Measurements from ENCODE around the gene ABCA13. TPM values are rescaled to one million over a fixed set of nuclear protein-coding genes. Genes with fewer than 3 reads are reported as not detected.

The ABCA13 gene
- total RNA-seq, 2 donors from 2014 or later: not detected

DNA sequence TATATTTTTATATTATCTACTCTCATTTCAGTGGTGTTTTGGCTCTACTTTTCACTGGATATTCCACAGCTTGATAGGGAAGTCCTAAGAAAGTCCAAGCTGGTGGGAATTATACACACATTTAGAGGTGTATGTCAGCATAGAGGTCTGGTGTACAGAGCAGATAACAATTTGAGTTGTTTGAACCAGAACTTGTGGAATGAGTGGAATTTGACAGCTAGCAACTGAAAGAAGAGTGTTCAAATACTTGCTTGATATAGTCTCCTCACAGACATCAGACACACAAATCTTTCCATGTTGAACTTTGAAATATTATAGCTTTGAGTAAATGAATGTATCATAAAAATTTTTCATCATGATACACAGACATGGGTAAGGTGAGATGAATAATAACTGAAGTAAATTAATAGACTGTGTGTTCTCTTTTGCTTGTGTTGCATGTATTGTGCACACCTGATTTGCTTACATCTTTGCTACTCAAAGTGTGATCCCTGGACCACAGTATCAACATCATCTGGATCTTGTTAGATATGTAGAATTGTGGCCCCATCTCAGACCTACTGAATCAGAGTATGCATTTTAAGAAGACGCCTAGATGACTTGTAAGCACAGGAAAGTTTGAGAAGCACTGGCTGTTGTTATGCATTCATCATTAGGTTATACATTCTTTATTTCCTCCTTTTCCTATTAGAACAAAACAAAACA is 91.5 kb downstream of the ABCA13 start:
- Mint-ChIP-seq H3K4me1 (no peaks in the 10 kb centered on the region), H3K27me3 (peaks cover 5% of the 10 kb centered on the region), H3K36me3 (ENCODE audit: low read depth) (no peaks in the 10 kb centered on the region), H3K4me3 (no peak overlapping the region), H3K27ac (no peak overlapping the region)
- ATAC-seq (no peak), DNase-seq (no peak)
- no peaks in the 10 kb centered on the region for H3K9me3 ChIP-seq (ENCODE audit: control insufficient read depth, low read length, poor library complexity, severe bottlenecking)

DNA sequence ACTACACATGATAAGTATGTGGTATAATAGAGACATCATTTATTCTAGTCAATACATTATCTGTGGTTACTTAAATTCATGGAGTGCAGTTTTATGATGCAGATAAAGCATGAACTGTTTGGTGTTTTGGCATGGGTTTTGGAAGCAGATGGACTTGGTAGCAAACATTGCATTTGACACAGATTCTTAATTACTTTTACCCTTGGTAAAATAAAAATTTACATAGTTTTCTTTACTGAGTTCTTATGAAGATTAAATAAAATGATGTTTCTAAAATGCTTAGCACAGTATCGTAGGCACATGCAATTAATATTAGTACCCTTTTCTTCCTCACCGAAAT is 92.0 kb downstream of the ABCA13 start:
- no peaks in the 10 kb centered on the region for H3K4me1 Mint-ChIP-seq
- no peak overlapping the region for H3K27ac Mint-ChIP-seq
- DNase-seq (no peak), ATAC-seq (no peak)
- H3K4me3 Mint-ChIP-seq: no peak overlapping the region
- H3K9me3 ChIP-seq (ENCODE audit: control insufficient read depth, low read length, poor library complexity, severe bottlenecking): no peaks in the 10 kb centered on the region
- peaks cover 6% of the 10 kb centered on the region for H3K27me3 Mint-ChIP-seq
- no peaks in the 10 kb centered on the region for H3K36me3 Mint-ChIP-seq (ENCODE audit: low read depth)

DNA sequence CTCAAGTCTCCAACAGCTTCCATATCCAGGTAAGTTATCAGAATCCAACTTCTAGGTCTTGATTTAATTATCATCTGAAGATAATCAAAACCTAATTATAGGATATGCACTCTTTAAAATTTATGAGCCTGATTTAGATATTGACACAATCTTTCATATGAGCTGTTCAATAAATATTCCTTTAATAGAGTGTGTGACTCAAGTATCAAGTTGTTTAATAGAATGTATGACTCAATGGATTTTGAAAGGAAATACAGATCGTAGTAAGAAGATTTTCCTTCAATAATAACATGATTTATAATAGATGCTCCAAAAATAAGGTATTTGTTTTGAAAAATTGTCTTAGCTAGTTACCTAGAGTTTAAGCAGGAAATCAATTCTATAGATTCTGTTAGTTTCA is 97.8 kb downstream of the ABCA13 start:
- no peaks in the 10 kb centered on the region for H3K9me3 ChIP-seq (ENCODE audit: control insufficient read depth, low read length, poor library complexity, severe bottlenecking)
- Mint-ChIP-seq H3K27me3 (peaks cover 13% of the 10 kb centered on the region), H3K27ac (no peak overlapping the region), H3K36me3 (ENCODE audit: low read depth) (no peaks in the 10 kb centered on the region), H3K4me3 (no peak overlapping the region), H3K4me1 (no peaks in the 10 kb centered on the region)
- DNase-seq (no peak), ATAC-seq (no peak)

DNA sequence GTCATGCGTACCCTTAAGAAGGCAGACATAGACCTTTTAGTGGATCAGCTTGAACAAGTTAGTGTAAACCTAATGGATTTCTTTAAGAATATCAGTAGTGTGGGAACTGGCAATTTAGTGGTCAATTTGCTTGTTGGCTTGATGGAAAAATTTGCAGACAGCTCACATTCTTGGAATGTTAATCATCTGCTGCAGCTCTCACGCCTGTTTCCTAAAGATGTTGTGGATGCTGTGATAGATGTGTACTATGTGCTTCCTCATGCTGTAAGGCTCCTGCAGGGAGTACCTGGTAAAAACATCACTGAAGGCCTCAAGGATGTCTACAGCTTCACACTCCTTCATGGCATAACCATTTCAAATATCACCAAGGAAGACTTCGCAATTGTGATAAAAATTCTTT is 103.4 kb downstream of the ABCA13 start:
- H3K27me3 Mint-ChIP-seq: peaks cover 9% of the 10 kb centered on the region
- no peaks in the 10 kb centered on the region for H3K9me3 ChIP-seq (ENCODE audit: control insufficient read depth, low read length, poor library complexity, severe bottlenecking)
- no peak overlapping the region for H3K4me3 Mint-ChIP-seq
- ATAC-seq: no peak
- DNase-seq: no peak
- no peaks in the 10 kb centered on the region for H3K4me1 Mint-ChIP-seq
- H3K36me3 Mint-ChIP-seq (ENCODE audit: low read depth): no peaks in the 10 kb centered on the region
- no peak overlapping the region for H3K27ac Mint-ChIP-seq

DNA sequence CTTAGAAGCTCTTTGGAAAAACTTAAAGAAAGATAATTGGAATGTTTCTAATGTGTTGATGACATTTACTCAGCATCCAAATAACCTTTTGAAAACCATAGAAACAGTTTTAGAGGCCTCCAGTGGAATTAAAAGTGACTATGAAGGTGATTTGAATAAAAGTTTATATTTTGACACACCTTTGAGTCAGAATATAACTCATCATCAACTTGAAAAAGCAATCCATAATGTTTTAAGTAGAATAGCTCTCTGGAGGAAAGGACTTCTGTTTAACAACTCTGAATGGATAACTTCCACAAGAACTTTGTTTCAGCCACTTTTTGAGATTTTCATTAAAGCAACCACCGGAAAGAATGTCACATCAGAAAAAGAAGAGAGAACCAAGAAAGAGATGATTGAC is 108.2 kb downstream of the ABCA13 start:
- no peak overlapping the region for H3K4me3 Mint-ChIP-seq
- DNase-seq: no peak
- no peaks in the 10 kb centered on the region for H3K4me1 Mint-ChIP-seq
- H3K36me3 Mint-ChIP-seq (ENCODE audit: low read depth): no peaks in the 10 kb centered on the region
- no peak for ATAC-seq
- H3K27ac Mint-ChIP-seq: no peak overlapping the region
- no peaks in the 10 kb centered on the region for H3K9me3 ChIP-seq (ENCODE audit: control insufficient read depth, low read length, poor library complexity, severe bottlenecking)
- H3K27me3 Mint-ChIP-seq: peaks cover 23% of the 10 kb centered on the region

DNA sequence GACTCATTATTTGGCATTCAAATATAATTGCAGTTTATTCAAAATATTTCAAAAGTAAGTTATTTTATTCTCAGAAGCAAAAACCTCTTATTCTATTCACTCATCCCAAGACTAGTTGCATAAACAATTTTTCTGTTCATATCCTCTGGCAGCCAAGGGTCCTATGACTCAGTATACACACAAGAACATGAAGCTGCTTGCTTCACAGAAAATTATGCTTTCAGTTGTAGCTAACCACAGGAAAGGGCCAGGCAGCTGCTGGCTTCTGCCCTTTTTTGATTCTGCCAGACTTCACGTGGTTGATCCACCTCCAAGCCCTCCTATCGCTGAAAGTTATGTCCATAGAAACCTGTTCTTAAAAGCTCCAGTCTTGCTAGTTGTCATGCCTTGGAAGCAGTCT is 108.8 kb downstream of the ABCA13 start:
- Mint-ChIP-seq H3K4me1 (no peaks in the 10 kb centered on the region), H3K27me3 (peaks cover 23% of the 10 kb centered on the region), H3K36me3 (ENCODE audit: low read depth) (no peaks in the 10 kb centered on the region), H3K4me3 (no peak overlapping the region), H3K27ac (no peak overlapping the region)
- no peak for ATAC-seq
- DNase-seq: no peak
- no peaks in the 10 kb centered on the region for H3K9me3 ChIP-seq (ENCODE audit: control insufficient read depth, low read length, poor library complexity, severe bottlenecking)

DNA sequence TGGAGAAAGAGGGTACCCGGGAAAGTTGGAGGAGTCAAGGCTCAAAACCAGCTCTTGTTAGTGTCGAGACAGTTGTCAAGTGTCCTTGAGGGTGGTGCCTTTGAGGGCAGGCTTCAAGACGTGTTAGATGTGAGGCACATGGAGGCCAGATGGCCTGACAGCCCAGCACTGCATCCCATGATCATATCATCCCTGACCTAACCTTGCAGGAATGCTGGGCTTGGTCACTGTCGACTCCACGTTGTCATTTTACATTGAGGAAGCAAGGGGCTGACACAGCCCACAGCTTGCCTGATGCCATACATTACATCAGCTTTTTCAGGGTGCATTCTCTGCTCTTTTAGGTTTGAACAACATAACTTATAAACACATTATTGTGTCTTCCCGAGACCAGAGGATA is 114.1 kb downstream of the ABCA13 start:
- no peaks in the 10 kb centered on the region for H3K9me3 ChIP-seq (ENCODE audit: control insufficient read depth, low read length, poor library complexity, severe bottlenecking)
- H3K4me1 Mint-ChIP-seq: no peaks in the 10 kb centered on the region
- no peaks in the 10 kb centered on the region for H3K36me3 Mint-ChIP-seq (ENCODE audit: low read depth)
- DNase-seq: no peak
- no peak for ATAC-seq
- H3K27me3 Mint-ChIP-seq: peaks cover 29% of the 10 kb centered on the region
- no peak overlapping the region for H3K4me3 Mint-ChIP-seq
- H3K27ac Mint-ChIP-seq: no peak overlapping the region

DNA sequence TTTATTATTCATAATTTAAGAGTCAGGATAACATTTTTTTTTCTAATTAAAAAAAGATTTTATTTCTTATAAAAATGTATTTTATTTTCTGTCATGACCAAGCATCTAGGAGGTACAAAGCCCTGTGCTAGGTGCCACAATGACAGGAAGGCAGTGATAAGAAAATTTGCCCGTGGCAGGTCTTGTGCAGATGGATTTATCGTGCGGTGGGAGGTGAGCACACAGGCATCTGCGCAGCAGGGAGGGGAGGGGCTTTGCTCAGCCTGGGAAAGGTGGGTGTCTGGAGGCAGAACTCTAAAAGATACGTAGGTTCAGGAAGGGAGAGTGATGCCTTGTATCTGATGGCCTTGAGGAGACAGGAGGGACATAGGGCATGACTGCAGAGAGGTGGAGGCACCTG is 115.6 kb downstream of the ABCA13 start:
- H3K4me1 Mint-ChIP-seq: no peaks in the 10 kb centered on the region
- DNase-seq (no peak), ATAC-seq (no peak)
- H3K9me3 ChIP-seq (ENCODE audit: control insufficient read depth, low read length, poor library complexity, severe bottlenecking): no peaks in the 10 kb centered on the region
- H3K27me3 Mint-ChIP-seq: peaks cover 21% of the 10 kb centered on the region
- H3K27ac Mint-ChIP-seq: no peak overlapping the region
- no peak overlapping the region for H3K4me3 Mint-ChIP-seq
- no peaks in the 10 kb centered on the region for H3K36me3 Mint-ChIP-seq (ENCODE audit: low read depth)

DNA sequence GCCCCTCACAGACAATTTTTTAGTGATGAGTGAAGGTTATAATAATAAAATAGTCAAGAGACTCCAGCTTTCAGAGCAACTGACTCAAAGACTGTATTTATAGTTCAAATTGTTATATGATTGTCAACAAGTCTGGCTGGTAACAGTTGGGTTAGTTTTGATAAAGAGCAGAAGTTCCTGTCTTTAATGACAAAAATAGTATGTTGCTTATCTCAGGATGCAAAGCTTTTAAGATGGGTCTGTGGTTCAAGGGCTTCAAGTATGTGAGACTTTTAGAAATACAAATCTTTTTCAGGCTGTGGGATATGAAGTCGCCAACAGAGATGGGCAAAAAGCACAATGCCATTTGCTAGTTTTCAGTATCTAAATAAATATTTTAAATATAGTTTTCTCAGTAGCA is 118.4 kb downstream of the ABCA13 start:
- no peak for DNase-seq
- Mint-ChIP-seq H3K36me3 (ENCODE audit: low read depth) (no peaks in the 10 kb centered on the region), H3K27ac (no peak overlapping the region), H3K27me3 (peaks cover 19% of the 10 kb centered on the region), H3K4me1 (no peaks in the 10 kb centered on the region), H3K4me3 (no peak overlapping the region)
- no peaks in the 10 kb centered on the region for H3K9me3 ChIP-seq (ENCODE audit: control insufficient read depth, low read length, poor library complexity, severe bottlenecking)
- ATAC-seq: no peak

DNA sequence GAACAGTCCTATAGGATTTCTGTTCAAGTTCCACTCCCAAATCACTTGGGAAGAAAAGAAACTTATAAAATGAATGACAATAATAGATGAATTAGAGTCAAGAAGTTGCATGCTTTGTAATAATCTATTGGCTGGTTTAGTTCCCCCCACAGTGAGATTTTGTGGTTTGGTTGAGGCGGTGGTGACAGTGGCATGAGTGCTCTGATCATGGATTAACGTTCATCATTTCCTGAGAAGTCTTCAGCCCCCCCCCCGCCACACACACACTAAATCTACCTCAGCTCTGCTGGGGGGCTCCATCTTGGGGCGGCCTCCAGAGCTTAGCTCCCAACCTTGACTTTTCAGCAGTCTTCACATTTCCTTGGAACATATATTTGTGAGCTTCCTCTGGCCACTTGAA is 121.7 kb downstream of the ABCA13 start:
- DNase-seq: no peak
- Mint-ChIP-seq H3K27ac (no peak overlapping the region), H3K36me3 (ENCODE audit: low read depth) (no peaks in the 10 kb centered on the region), H3K27me3 (peaks cover 11% of the 10 kb centered on the region), H3K4me3 (no peak overlapping the region), H3K4me1 (no peaks in the 10 kb centered on the region)
- H3K9me3 ChIP-seq (ENCODE audit: control insufficient read depth, low read length, poor library complexity, severe bottlenecking): no peaks in the 10 kb centered on the region
- no peak for ATAC-seq

DNA sequence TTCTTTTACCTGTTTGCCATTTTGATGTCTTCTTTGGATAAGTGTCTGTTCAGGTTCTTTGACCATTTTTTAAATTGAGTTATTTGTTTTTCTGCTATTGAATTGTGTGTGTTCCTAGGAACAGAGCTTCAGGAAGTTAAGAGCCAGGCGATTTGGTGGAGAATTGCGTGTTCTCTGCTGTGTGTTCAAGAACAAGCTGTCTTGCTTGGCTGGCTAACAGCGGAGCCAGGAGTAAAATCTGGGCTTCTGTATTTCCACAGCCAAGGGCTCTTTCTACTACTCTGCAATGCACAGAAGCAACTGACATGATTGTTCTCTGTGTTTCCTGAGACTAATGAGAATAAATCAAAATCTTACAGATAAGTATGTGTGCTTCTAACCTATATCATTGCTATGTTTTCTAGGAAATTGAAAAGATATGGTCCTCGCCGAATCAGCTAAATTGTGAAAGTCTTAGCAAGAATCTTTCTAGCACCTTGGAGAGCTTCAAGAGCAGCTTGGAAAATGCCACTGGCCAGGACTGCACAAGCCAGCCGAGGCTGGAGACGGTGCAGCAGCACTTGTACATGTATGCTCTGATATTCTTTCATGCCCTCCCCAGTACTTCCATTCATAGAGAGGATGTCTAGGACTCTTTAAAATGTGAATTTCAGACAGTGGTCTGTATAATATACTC is 124.2 kb downstream of the ABCA13 start:
- H3K27ac Mint-ChIP-seq: no peak overlapping the region
- no peaks in the 10 kb centered on the region for H3K9me3 ChIP-seq (ENCODE audit: control insufficient read depth, low read length, poor library complexity, severe bottlenecking)
- no peaks in the 10 kb centered on the region for H3K4me1 Mint-ChIP-seq
- ATAC-seq (no peak), DNase-seq (no peak)
- peaks cover 22% of the 10 kb centered on the region for H3K27me3 Mint-ChIP-seq
- no peaks in the 10 kb centered on the region for H3K36me3 Mint-ChIP-seq (ENCODE audit: low read depth)
- H3K4me3 Mint-ChIP-seq: no peak overlapping the region

DNA sequence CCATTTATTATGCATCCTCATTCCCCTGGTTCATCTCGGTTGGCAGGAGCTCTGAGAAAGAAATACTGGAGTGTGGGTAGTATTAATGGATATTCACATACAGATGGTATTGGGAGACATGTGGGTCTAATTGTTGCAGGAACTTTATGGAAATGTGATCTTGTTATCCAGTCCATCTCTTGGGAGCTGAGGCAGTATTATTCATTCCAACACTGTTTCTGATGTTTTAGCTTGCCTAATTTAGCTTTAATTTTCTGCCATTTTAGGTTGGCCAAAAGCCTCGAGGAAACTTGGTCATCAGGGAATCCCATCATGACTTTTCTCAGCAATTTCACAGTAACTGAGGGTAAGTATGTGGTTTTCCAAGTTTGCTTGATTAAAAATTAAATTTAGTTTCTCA is 125.7 kb downstream of the ABCA13 start:
- peaks cover 32% of the 10 kb centered on the region for H3K27me3 Mint-ChIP-seq
- no peaks in the 10 kb centered on the region for H3K4me1 Mint-ChIP-seq
- no peak for ATAC-seq
- no peak for DNase-seq
- H3K27ac Mint-ChIP-seq: no peak overlapping the region
- no peaks in the 10 kb centered on the region for H3K9me3 ChIP-seq (ENCODE audit: control insufficient read depth, low read length, poor library complexity, severe bottlenecking)
- H3K4me3 Mint-ChIP-seq: no peak overlapping the region
- H3K36me3 Mint-ChIP-seq (ENCODE audit: low read depth): no peaks in the 10 kb centered on the region

DNA sequence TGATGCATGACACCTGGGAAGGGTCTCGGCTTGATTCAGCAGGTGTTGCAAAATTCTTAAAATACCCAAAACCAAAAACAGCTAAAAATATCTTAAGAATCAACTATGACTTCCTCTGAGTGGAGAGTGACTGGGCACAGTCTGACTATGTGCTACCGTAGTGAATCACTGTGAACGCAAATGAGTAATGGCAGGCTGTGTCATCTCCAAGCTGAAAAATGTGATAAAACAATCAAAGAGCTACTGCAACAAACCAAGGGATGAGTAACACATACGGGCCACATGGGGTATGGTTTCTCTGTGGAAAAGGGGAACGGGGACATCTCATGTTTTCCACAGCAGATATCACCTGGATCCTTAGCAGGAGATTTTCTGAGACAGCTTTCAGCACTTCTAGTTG is 127.5 kb downstream of the ABCA13 start:
- ATAC-seq: no peak
- H3K36me3 Mint-ChIP-seq (ENCODE audit: low read depth): no peaks in the 10 kb centered on the region
- DNase-seq: no peak

DNA sequence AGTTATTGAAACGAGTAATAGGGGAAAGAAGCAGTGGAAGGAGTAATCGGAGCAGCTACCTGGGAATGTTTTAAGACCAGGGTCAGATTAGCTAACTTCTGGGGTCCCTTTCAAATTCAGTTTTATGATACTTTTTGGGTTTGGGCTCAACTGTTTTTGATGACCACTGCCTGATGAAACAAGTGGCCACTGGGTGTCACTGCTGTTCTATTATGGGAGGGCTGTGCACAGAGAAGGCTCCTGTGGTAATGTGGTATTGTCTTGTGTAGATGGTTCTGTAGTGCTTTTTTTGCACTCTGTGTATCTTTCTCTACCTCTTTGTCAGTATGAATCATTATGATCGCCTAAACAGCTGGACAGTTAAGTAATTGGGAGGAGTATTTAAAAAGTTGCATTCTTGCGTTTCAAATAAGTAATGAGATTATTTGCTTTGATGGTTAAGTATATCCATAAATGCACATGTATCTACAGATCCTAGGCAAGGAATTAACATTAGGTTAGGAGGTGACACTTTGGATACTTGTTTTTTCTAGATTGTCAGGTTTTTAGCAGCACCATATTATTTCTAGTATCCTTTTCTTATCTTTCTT is 128.4 kb downstream of the ABCA13 start:
- Mint-ChIP-seq H3K36me3 (ENCODE audit: low read depth) (no peaks in the 10 kb centered on the region), H3K4me3 (no peak overlapping the region), H3K27me3 (peaks cover 34% of the 10 kb centered on the region), H3K27ac (no peak overlapping the region), H3K4me1 (no peaks in the 10 kb centered on the region)
- no peaks in the 10 kb centered on the region for H3K9me3 ChIP-seq (ENCODE audit: control insufficient read depth, low read length, poor library complexity, severe bottlenecking)
- ATAC-seq (no peak), DNase-seq (no peak)

More for the DNA sequence above, 127.5 kb downstream of the ABCA13 start:
- Mint-ChIP-seq H3K27ac (no peak overlapping the region), H3K27me3 (peaks cover 28% of the 10 kb centered on the region), H3K4me1 (no peaks in the 10 kb centered on the region), H3K4me3 (no peak overlapping the region)
- no peaks in the 10 kb centered on the region for H3K9me3 ChIP-seq (ENCODE audit: control insufficient read depth, low read length, poor library complexity, severe bottlenecking)
